Embryonic facial prominence (tissue), 1 donor: ENCODE measurements around the gene L1CAM.

Experiments
- DNase-seq: peaks from one replicate; pipeline ENCODE4 v3.0.0-alpha.2; 2016; ENCODE audit errors: extremely low spot score

Gene L1CAM

DNA sequence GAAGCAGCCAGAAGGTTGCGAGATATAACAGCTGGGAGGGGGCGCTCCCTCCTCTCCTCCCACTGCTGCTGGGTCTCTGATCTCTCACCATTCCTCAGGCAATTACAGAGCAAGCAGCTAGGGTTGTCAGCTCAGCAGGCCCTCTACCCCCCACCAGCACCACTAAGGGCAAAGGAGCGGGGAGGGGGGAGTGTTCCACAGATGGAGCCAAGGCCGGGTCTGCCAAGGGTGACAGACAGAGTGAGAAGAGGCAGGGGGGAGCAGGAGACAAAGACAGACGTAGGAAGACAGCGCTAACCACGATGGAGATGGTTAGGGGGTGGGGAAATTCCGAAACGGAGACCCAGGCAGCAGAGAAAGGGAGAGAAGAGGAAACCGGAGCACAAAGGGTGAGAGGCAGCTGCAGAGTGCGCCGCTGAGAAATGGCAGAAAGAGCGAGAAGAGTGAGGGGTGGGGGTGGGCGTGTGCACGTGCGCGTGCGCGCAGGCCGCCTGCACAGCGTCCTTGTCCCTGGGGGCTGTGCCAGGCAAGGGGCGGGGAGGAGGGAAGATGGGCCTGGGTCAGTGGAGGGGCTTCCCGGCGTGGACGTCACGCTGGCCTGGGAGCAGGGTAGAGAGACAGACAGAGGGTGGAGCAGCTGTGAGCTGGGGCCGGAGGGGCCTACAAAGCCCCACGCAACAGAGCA lies 6.9 kb downstream of the L1CAM start:
- no peak for DNase-seq

DNA sequence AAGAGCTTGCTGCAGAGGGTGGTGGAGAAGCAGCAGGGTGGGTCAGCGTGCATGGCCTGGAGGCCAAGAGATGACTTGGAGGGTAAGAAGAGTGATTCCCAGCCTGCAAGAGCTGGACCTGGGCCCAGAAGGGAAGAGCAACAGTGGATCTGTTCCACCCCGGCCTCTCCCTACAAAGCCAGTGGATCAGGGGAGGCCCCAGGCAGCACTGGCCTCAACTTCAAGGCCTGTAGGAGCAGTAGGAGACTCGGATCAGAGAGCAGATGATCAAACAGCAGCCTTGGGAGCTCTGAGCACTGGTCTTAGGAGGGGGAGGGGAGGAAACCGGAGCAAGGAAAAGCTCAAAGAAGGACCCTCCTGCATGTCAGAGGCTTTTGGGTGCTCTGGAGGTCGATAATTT lies 7.6 kb downstream of the L1CAM start:
- no peak for DNase-seq

DNA sequence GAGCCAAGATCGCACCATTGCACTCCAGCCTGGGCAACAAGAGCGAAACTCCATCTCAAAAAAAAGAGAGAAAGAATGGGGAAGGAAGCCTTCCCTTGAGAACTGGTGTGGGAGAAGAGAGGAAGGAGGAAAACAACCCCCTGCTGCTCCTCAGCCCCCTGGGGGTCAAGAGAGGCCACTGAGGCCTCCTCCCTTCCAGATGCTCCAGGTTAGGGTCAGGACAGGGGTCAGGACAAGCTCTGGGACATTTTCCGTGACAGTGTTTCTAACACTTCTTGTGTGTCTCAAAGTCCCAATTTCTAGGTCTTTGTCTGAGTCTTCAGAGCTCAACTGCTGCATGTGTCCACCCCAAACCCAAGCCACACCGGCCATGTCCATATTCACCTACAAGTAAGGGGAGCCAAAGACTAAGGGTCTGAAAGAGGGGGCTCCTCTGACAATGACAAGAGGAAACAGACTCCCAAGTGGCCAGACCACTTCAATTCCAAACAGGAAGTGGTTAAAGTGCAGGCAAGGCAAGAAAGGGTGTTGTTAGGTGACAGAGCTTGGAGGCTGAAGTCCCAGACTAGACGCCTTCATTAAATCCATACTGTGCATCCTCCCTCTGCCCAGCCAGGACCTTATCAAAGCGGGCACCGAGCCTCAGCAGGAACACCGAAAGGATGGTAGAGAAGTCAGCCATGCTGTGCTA lies 8.3 kb downstream of the L1CAM start:
- no peak for DNase-seq

DNA sequence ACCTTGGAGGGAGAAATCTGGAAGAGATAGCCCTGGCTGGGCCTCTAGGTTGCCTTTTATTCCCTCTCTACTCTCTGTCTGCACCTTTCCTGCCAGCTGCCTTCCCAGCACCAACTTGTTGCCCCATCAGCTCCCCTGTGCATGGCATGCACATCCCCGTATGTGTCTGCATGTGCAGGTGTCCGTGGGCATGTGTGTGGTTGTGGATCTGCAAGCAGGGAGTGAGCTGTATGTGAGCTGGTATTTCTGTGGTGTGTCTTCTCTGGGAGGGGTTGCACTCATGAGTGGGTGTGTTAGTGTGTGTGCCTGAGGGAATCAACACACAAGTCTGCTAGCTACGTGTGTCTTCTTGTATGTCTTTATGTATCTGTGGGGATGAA lies 9.9 kb downstream of the L1CAM start:
- no peak for DNase-seq

DNA sequence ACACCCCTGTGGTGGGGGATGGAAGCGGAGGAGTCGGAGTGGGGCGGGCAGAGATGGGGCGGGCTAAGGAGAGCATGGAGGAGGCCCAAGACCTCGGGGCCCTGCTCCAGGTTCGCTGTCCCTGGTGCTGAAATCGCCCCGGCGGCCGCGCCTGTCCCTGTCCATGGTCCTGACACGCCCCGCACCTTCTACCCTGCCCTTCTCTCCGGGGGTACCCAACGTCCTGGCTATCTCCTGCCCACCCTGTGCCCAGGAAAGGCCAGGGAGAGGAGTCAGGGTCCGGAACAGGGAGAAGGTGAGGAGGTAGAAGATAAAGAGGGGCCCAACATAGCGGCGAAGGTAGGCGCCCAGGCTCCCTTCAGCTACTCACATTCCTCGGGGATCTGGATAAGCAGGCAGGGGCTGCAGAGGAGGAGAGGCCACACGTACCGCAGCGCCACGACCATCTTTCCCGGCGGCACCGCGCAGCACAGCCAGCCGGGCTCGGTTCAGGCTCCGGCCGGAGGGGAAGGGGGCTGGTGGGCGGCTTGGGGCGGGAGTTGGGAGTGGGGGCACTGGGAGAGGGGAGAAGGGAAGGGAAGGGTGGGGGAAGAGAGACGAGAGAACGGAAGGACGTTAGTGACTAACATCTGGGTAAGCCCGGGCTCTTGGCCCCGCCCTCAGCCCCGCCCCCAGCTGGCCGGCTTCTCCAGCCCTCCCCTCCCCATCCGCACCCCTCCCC lies 10.4 kb downstream of the L1CAM start:
- DNase-seq, result no peak

DNA sequence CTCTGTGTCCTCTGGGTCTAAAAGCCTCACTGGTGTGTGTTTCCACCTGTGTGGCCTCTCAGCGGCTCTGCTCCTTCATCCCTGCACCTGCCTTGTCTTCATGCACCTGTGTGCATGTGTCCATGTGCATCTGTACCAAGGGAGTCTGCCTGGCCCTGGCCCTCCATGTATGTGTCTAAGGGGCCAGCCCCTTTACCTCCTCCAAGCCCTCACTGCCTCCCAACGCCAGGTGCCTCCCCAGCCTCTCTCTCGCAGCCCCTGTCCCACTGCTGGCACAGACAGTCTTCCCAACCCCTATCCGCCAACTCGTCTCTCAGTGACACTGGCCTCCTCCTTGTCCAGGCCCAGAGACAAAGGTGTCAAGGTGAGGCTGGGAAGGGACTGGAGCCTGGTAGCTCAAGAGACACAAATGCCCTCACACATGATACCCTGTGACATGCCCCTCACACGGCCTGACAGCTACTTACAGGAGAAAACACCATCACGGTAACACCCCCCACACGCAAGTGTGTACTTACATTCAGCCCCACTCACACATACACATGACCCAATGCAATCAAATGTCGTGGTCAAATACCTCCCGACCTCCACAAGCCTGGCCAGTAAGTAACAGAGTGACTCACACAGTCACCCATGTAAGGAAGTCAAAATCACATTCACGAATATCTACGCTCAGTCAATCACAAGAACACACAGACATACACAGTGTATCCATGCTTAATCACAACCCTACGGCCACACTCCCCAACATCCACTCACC lies 11.4 kb downstream of the L1CAM start:
- no peak for DNase-seq

DNA sequence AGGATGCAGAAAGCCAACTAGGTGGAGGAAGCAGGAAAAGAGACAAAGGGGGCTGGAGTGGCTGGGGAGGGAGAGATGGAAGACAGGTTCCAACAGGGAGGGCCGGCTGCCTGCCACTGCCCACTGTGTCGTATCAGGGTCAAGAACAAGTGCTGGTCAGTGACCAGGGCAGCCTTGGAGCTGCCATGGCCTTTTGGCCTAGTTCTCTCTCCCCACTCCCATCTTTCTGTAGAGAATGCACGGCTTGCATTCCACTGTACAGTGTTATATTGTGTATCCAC lies 11.9 kb downstream of the L1CAM start:
- DNase-seq, result no peak

DNA sequence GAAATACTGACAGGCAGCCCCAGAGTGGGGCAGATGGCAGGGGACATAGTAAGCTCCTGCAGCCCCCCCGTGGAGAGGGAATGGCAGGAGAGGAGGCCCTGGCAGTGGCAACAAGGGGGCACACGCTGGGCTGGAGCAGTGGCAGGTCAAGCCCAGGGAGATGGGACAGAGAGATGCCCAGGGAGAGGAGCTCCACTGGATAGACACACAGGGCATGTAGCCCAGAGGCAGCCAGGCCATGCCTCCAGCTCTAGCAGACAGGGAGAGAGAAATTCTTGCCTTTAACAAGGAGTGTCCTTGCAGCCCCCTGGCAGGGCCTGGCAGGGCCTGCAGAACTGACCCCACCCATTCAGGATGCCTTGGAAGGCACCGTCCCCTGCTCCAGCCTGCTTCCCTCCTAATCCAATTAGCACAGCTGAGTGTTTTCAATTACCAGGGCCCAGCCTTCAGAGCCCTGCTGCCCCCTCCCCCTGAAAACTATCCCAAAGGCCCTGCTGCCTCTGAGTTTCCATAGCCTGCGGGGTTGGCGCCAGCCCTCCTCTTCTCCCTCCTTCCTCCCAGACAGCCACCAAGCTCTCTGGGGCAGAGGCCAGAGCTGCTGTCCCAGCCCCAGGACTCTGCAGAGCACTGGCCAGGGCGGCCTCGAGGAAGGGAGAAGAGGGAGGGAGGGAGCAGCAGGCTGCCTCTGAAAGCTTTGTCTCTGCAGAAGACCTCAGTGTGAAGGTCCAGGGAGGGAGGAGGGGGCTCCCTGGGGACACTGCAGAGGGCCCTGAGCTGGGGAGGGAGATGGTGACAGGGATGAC lies 12.5 kb downstream of the L1CAM start:
- DNase-seq, result no peak

DNA sequence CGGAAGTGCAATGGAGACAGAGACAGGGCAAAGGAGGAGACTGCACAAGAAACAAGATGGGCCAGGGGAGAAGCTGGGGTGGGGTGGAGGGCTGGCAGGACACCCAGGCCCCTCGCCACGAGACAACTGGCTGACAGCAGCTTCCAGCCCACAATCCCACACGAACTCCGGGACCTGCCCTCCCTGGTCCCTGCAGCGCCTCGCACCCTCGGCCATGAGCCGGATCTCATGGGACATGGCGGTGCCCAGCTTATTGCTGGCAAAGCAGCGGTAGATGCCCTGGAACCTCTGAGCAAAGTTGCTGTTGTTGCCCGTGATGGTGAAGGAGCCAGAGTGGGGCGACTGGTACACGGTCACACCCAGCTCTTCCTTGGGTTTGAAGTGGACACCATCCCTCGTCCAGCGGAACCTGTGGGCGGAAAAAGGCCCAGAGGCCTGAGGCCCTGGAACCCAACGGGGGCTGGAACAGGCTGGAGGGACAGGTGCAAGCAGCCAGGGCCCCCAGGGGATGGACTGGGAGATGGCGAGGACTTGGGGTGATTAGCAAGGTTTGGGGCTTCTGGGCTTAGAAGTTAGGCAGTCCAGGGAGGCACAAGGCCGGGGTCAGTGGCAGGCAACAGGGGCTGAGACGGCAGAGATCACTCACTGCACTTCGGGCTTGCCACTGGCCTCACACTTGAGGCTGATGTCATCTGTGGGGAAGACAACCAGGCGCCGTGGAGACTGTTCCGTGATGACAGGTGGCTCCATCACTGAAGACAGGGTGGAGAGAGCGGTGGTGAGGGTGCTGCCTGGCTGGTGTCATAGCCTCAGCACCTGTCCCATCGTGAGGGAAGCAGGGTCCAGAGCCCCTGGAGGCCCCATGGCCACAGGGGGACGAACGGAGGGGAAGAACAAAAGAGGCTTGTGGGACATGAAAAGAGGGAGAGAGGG lies 13.8 kb downstream of the L1CAM start:
- no peak for DNase-seq

DNA sequence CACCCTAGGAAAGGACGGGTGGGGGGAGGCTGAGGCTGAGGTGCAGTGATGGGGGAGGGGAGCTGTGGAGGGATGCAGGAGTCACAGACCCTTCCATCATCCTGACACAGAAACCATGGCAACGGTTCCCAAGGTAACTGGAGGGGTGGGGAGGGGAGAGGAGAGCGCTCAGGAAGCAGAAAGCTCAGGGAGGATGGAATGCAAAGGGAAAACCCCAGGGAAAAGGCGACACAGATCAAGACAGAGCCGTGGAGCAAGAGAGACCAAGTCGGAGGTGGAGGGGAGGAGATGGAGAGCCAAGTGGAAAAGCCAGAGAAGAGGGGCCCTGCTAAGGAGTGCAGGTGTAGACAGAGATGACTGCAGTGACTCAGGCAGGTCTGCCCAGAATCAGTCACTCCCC lies 14.5 kb downstream of the L1CAM start:
- no peak for DNase-seq

DNA sequence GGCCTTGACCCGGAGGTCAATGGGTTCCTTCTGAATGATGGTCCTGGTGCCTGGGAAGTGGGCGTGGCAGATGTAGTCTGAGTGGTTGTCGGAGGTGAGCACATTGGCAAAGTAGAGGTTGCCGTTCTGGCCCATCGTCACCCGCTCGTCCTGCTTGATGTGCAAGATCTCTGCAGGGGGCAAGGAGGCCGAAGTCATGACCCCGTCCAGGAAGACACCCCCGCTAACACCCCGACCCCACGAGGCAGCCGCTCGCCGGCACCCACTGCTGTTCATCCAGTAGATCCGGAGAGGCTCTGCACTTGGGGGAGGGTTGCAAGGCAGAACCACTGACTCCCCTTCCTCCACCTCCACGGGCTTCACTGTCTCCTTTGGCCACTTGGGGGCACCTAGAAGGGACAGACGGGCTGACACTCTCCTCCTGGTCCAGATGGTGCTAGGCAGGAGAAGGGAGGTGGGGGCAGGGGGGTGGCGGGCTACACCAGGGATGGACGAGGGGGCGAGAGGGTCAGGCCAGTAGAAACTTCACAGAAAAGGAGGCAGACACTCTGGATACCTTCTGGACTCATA lies 15.1 kb downstream of the L1CAM start:
- DNase-seq, result no peak

DNA sequence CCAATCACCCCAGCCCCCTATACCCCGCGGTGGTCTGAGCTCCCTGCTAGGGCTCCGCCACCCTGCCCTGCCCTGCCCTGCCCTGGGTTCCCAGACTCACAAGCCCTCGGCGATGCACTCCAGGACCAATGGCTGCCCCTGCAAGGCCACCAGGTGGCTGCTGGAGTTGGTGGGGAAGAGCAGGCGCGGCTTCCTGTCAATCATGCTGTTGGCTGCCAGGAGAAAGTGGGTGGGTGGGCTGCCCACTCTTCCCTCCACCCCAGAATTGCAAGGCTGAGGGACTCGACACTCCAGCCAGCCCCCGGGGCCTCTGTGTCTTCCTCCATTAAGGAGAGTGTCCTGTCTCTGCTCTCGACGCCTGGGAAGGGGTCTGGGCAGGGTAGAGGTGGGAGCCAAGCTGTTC lies 15.7 kb downstream of the L1CAM start:
- DNase-seq, result no peak

DNA sequence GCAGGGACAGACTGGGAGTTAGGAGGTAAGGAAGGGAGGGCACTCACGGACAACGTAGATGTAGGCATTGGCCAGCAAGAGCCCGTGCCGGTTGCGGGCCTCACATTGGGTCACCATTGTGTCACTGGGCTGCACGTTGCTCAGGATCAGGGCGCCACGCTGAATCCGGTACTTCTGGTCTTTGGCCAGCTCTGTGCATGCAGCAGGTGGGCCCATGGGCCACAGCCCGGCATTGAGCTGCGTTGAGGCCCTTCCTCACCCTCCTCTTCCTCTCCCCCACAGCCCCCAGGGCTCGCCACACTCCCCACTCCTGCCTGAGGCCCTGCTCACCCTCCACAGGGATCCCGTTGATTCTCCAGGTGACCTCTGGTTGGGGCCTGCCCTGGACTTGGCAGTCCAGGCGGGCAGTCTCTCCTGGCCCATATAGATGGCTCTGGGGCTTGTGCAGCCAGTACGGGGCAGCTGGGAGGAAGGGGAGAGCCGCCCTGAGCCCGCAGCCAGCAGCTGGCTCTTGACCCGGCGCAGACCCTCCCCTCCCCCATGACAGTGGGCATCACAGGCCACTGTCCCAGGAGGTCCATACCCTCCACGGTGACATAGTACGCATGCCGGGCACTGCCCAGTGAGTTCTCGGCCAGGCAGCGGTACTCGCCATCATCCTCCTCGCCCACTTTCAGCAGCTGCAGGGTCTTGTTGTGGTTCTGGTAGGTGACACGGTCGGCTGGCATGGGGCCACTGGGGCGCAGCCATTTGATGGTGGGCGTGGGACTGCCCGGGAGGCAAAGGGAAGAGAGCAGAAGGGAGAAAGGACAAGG lies 16.3 kb downstream of the L1CAM start:
- DNase-seq, result no peak

DNA sequence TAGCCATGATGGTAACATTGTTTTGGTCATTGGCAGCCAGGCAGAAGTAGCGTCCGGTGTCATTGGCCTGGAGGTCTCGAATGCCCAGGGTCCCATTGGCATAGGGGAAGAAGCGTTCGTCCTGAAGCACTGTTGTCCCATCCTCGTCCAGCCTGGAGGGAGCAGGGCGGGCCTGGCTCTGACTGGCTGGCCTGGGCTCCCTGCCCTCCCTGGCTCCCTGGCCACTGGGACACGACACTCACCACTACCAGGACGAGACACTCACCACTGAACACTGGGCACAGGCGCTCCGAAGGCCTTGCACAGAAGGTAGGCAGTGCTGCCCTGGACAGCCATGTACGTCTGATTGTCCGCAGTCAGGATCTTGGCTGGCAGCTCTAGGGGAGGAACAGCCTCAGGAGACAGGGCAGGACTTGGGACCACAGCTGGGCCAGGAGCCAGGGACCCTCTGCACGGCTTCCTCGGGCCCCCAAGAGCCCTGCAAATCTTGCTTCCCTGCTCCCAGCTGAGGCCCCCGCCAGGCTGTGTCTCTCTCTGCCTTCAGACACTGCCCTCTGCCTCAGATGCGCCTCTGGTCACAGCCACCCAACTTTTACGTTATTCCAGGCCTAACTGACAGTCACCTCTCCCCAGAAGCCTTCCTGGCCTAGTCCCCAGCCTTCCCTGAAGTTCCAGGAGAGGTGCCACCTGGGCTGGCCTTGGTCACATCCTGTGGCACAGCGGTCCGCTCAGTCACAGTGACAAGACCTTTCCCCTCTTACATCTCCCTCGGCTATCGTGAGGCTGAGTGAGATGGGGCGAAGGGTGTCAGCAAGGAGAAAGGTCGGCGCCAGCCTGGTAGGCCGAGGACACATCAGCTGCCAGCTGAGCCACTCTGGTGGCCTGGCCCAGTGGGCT lies 17.1 kb downstream of the L1CAM start:
- DNase-seq, result no peak

DNA sequence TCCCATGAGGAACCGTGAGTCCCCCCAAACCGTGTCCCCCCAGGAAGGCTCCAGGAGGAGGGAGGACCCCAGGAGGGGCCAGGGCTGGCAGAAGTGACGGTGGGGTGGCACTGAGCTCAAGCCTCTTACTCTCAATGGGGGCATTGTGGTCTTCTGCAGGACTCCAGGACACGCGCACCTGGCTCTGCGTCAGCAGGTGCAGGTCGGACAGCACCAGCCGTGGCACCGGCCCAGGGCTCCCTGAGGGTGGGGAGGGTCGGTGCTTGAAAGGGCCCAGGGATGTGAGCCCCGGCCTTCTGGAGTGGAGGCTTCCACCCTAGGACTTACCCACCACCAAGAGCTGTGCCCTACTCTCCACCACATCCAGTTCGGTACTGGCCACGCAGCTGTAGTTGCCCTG lies 18.3 kb downstream of the L1CAM start:
- DNase-seq, result no peak

DNA sequence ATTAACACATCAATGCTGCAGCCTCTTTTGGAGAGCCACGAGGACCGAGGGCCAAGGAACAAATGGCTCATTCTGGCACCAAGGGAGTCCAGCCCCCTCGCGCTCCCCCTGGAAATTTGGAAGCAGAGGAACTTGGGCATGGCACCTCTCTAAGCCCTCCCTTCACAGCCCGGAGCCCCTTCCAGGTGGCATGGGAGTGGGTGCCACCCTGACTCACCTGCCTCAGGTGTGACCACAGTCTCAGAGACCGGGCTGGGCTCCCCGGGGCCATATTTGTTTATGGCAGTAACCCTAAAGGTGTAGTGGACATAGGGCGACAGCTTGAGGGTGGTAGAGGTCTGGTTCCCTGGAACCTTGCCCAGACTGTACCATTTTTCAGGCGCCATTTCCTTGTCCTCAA lies 18.8 kb downstream of the L1CAM start:
- DNase-seq, result no peak

DNA sequence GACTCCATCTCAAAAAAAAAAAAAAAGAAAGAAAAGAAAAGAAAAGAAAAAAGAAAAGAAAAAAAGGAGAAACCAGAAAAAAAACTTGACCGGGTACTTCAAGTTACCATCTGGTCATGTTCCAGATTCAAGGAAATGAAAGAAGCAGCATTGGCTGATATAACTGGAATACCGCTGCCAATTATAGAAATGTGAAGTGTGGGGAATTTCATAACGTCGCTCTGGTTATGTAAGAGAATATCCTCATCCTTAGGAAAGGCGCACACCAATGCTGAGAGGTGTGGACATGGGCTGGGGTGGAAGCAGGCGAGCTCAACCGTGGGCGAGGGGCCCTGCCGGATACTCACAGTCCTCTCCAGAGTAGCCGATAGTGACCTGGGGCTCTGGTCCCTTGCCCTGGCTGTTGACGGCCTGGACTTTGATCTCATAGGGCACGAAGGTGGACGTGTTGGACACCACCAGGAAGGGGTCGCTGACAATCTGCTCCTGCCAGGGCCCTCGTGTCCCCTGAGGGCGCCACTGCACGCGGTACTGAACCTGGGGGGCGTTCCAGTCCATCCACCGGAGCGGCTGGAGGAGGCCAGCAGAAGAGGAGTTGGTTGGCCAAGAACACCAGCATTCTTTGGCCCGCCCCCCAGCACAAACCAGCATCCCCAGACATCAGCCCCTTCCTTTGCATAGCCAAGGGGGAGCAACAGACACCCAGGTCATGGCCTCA lies 19.5 kb downstream of the L1CAM start:
- DNase-seq, result no peak

DNA sequence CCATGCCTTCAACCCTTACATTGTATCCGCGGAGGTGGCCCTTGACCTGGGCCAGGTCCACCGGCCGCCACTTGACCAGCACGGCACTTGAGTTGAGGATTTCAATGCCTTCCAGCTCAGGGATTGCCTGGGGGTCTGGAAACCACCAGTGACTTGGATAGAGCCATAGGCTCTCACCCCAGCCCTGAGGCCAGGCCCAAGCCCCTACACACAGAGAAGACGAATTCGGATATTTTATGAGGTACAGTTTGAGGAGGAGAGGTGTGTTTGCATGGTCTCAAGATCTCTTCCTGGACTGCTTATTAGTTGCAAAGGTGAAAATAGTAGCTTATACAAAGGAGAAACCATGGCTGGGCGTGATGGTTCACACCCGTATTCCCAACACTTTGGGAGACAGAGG lies 20.3 kb downstream of the L1CAM start:
- no peak for DNase-seq
